Measurements from ENCODE around the gene BLM.

GRCh38 chr15:90674476-90674875 is 42.7 kb upstream of the BLM start:
- no peak for TF ChIP-seq SMC3 (IDR thresholded peaks at IDR 0.05; ENCODE audit: low read depth, low read length)
- TF ChIP-seq RAD21 (IDR thresholded peaks at IDR 0.05; ENCODE audit: low read length) = no peak
- TF ChIP-seq, protein P1, sequence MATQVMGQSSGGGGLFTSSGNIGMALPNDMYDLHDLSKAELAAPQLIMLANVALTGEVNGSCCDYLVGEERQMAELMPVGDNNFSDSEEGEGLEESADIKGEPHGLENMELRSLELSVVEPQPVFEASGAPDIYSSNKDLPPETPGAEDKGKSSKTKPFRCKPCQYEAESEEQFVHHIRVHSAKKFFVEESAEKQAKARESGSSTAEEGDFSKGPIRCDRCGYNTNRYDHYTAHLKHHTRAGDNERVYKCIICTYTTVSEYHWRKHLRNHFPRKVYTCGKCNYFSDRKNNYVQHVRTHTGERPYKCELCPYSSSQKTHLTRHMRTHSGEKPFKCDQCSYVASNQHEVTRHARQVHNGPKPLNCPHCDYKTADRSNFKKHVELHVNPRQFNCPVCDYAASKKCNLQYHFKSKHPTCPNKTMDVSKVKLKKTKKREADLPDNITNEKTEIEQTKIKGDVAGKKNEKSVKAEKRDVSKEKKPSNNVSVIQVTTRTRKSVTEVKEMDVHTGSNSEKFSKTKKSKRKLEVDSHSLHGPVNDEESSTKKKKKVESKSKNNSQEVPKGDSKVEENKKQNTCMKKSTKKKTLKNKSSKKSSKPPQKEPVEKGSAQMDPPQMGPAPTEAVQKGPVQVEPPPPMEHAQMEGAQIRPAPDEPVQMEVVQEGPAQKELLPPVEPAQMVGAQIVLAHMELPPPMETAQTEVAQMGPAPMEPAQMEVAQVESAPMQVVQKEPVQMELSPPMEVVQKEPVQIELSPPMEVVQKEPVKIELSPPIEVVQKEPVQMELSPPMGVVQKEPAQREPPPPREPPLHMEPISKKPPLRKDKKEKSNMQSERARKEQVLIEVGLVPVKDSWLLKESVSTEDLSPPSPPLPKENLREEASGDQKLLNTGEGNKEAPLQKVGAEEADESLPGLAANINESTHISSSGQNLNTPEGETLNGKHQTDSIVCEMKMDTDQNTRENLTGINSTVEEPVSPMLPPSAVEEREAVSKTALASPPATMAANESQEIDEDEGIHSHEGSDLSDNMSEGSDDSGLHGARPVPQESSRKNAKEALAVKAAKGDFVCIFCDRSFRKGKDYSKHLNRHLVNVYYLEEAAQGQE (IDR thresholded peaks at IDR 0.05; ENCODE audit: low read depth, low read length) = no peak
- TF ChIP-seq CTCF (IDR thresholded peaks at IDR 0.05) = no peak
- TF ChIP-seq, protein P2, sequence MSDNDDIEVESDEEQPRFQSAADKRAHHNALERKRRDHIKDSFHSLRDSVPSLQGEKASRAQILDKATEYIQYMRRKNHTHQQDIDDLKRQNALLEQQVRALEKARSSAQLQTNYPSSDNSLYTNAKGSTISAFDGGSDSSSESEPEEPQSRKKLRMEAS (IDR thresholded peaks at IDR 0.05; ENCODE audit: low read depth) = no peak
- no peak for TF ChIP-seq POLR2AphosphoS5 (IDR thresholded peaks at IDR 0.05; ENCODE audit: low read depth, low read length)
- TF ChIP-seq EP300 (IDR thresholded peaks at IDR 0.05; ENCODE audit: borderline replicate concordance in 1 of 2, low read depth in 1 of 2, low read length in 1 of 2) = no peak
- TF ChIP-seq, protein P3, sequence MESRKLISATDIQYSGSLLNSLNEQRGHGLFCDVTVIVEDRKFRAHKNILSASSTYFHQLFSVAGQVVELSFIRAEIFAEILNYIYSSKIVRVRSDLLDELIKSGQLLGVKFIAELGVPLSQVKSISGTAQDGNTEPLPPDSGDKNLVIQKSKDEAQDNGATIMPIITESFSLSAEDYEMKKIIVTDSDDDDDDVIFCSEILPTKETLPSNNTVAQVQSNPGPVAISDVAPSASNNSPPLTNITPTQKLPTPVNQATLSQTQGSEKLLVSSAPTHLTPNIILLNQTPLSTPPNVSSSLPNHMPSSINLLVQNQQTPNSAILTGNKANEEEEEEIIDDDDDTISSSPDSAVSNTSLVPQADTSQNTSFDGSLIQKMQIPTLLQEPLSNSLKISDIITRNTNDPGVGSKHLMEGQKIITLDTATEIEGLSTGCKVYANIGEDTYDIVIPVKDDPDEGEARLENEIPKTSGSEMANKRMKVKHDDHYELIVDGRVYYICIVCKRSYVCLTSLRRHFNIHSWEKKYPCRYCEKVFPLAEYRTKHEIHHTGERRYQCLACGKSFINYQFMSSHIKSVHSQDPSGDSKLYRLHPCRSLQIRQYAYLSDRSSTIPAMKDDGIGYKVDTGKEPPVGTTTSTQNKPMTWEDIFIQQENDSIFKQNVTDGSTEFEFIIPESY (IDR thresholded peaks at IDR 0.05; ENCODE audit: borderline replicate concordance, low read depth) = no peak

All from SK-N-SH (cell line).